ENCODE measurements around the gene IL12RB1.

IL12RB1 gene

GRCh38 chr19:18017275-18018083 lies 69.3 kb downstream of the IL12RB1 start:
- DNase-seq (ENCODE audit: extremely low spot score): no peak
- CTCF ChIA-PET: no interaction called here
- peak; percentile 53 for TF ChIP-seq PKNOX1 (IDR thresholded peaks at IDR 0.05)
- TF ChIP-seq ELF4 (IDR thresholded peaks at IDR 0.05): no peak
- POLR2A ChIA-PET: interaction anchor here (1.3 kb wide), 1 partner anchor 9 kb away, joined by 3 read pairs; the partner anchor contains the start of gene ARRDC2

DNA sequence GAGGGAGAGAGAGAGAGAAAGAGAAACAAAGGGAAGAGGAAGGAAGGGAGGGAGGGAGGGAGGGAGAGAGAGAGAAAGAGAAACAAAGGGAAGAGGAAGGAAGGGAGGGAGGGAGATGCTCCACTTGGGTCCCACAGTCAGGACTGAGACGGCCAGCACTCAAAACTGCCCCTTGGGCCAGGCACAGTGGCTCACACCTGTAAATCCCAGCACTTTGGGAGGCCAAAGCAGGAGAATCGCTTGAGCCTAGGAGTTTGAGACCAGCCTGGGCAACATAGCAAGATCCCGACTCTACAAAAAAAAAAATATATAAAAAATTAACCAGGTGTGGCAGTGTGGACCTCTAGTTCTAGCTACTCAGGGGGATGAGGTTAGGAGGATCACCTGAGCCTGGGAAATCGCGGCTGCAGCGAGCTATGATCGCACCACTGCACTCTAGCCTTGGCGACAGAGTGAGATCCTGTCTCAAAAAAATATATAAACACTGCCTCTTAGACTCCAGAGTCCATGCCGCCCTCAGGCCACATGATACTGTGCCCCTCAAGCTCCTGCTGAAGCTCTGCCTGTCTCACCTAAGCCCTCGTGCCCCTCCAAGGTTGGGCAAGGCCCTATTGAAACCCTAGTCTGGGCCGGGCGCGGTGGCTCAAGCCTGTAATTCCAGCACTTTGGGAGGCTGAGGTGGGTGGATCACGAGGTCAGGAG lies 70.4 kb downstream of the IL12RB1 start:
- no peak for TF ChIP-seq ARNT (IDR thresholded peaks at IDR 0.05)
- no peak for TF ChIP-seq FOXA1 (IDR thresholded peaks at IDR 0.05)
- TF ChIP-seq L3MBTL2 (conservative IDR thresholded peaks at IDR 0.05): no peak
- no peak for TF ChIP-seq FOXM1 (IDR thresholded peaks at IDR 0.05; ENCODE audit: borderline replicate concordance)
- no peak for TF ChIP-seq SP1 (IDR thresholded peaks at IDR 0.05)
- TF ChIP-seq CTBP1 (IDR thresholded peaks at IDR 0.05; ENCODE audit: borderline replicate concordance): no peak
- TF ChIP-seq LEF1 (IDR thresholded peaks at IDR 0.05; ENCODE audit: borderline replicate concordance): no peak
- TF ChIP-seq NFRKB (IDR thresholded peaks at IDR 0.05): no peak
- no peak for TF ChIP-seq TARDBP (IDR thresholded peaks at IDR 0.05)
- TF ChIP-seq HDGF (IDR thresholded peaks at IDR 0.05; ENCODE audit: borderline replicate concordance): no peak
- CTCF ChIA-PET: interaction anchor here (0.5 kb wide), 1 partner anchor 1002 kb away, joined by 5 read pairs; no protein-coding TSS in a partner anchor
- DNase-seq (ENCODE audit: extremely low spot score): no peak
- POLR2A ChIA-PET: no interaction called here

GRCh38 chr19:18014197-18014596 lies 72.5 kb downstream of the IL12RB1 start:
- TF ChIP-seq HDGF (IDR thresholded peaks at IDR 0.05; ENCODE audit: borderline replicate concordance): no peak
- no peak for TF ChIP-seq ELF4 (IDR thresholded peaks at IDR 0.05)
- TF ChIP-seq FOXA1 (IDR thresholded peaks at IDR 0.05): no peak
- POLR2A ChIA-PET: interaction anchor here (2.0 kb wide), 1 partner anchor 8 kb away, joined by 7 read pairs; no protein-coding TSS in a partner anchor

GRCh38 chr19:18013210-18014111 lies 73.3 kb downstream of the IL12RB1 start:
- TF ChIP-seq L3MBTL2 (conservative IDR thresholded peaks at IDR 0.05) (no peak), LEF1 (IDR thresholded peaks at IDR 0.05; ENCODE audit: borderline replicate concordance) (no peak)
- CTCF ChIA-PET: interaction anchor here (0.9 kb wide), 1 partner anchor 50 kb away, joined by 3 read pairs; no protein-coding TSS in a partner anchor
- POLR2A ChIA-PET: interaction anchor here (2.0 kb wide), 1 partner anchor 8 kb away, joined by 7 read pairs; no protein-coding TSS in a partner anchor
- no peak for DNase-seq (ENCODE audit: extremely low spot score)

More at GRCh38 chr19:18014197-18014596, 72.5 kb downstream of the IL12RB1 start:
- CTCF ChIA-PET: interaction anchor here (0.9 kb wide), 1 partner anchor 49 kb away, joined by 3 read pairs; no protein-coding TSS in a partner anchor
- no peak for DNase-seq (ENCODE audit: extremely low spot score)

GRCh38 chr19:18010149-18010548 lies 76.6 kb downstream of the IL12RB1 start:
- ChIA-PET POLR2A (interaction anchor here (0.6 kb wide), 1 partner anchor 13 kb away, joined by 3 read pairs; no protein-coding TSS in a partner anchor), CTCF (no interaction called here)
- no peak for TF ChIP-seq FOXA1 (IDR thresholded peaks at IDR 0.05)
- TF ChIP-seq ARNT (IDR thresholded peaks at IDR 0.05): no peak
- no peak for TF ChIP-seq ZNF384 (IDR thresholded peaks at IDR 0.05)
- no peak for TF ChIP-seq HDGF (IDR thresholded peaks at IDR 0.05; ENCODE audit: borderline replicate concordance)
- TF ChIP-seq BHLHE40 (IDR thresholded peaks at IDR 0.05; ENCODE audit: borderline replicate concordance): no peak
- TF ChIP-seq PKNOX1 (IDR thresholded peaks at IDR 0.05): no peak
- no peak for TF ChIP-seq NFRKB (IDR thresholded peaks at IDR 0.05)
- no peak for TF ChIP-seq L3MBTL2 (conservative IDR thresholded peaks at IDR 0.05)
- TF ChIP-seq ELF4 (IDR thresholded peaks at IDR 0.05): no peak
- TF ChIP-seq CTBP1 (IDR thresholded peaks at IDR 0.05; ENCODE audit: borderline replicate concordance): no peak
- TF ChIP-seq FOXM1 (IDR thresholded peaks at IDR 0.05; ENCODE audit: borderline replicate concordance): no peak
- no peak for TF ChIP-seq TARDBP (IDR thresholded peaks at IDR 0.05)
- no peak for TF ChIP-seq SP1 (IDR thresholded peaks at IDR 0.05)
- no peak for DNase-seq (ENCODE audit: extremely low spot score)

- CTCF ChIA-PET: no interaction called here
- DNase-seq (ENCODE audit: extremely low spot score): no peak
- POLR2A ChIA-PET: no interaction called here
- TF ChIP-seq SP1 (IDR thresholded peaks at IDR 0.05): no peak
- TF ChIP-seq PKNOX1 (IDR thresholded peaks at IDR 0.05): no peak
- TF ChIP-seq SUZ12 (IDR thresholded peaks at IDR 0.05): no peak
- TF ChIP-seq ARNT (IDR thresholded peaks at IDR 0.05): no peak
- no peak for TF ChIP-seq FOXM1 (IDR thresholded peaks at IDR 0.05; ENCODE audit: borderline replicate concordance)
- no peak for TF ChIP-seq BHLHE40 (IDR thresholded peaks at IDR 0.05; ENCODE audit: borderline replicate concordance)
- no peak for TF ChIP-seq ELF4 (IDR thresholded peaks at IDR 0.05)
- TF ChIP-seq LEF1 (IDR thresholded peaks at IDR 0.05; ENCODE audit: borderline replicate concordance): no peak
- TF ChIP-seq HDGF (IDR thresholded peaks at IDR 0.05; ENCODE audit: borderline replicate concordance): no peak
- TF ChIP-seq L3MBTL2 (conservative IDR thresholded peaks at IDR 0.05): no peak
- no peak for TF ChIP-seq FOXA1 (IDR thresholded peaks at IDR 0.05)
- TF ChIP-seq ZNF384 (IDR thresholded peaks at IDR 0.05): no peak
- TF ChIP-seq TARDBP (IDR thresholded peaks at IDR 0.05): no peak
- TF ChIP-seq FOXK2 (IDR thresholded peaks at IDR 0.05): no peak
- no peak for TF ChIP-seq CTBP1 (IDR thresholded peaks at IDR 0.05; ENCODE audit: borderline replicate concordance)
Measured at GRCh38 chr19:18009412-18010066, 77.2 kb downstream of the IL12RB1 start.

Data from HEK293T (cell line).